SU-DHL-6 (cell line): ENCODE results near the gene NEGR1.

Experiments
- H2AFZ ChIP-seq: fragments of 200-600 bp; sonication (generic); 2 replicates; pipeline ENCODE4 v1.6.1; 2014; ENCODE audit warnings: low read depth, mild to moderate bottlenecking, moderate library complexity, mixed read lengths, antibody characterized with exemption, low read length; ENCODE audit not compliant: severe bottlenecking
- H3F3A ChIP-seq: fragments of 200-600 bp; shearing (Covaris generic); 2 replicates; pipeline ENCODE4 v1.6.0; 2016; ENCODE audit warnings: antibody characterized with exemption, mild to moderate bottlenecking; ENCODE audit not compliant: insufficient read depth
- H3K27ac ChIP-seq: fragments of 200-600 bp; sonication (generic); 2 replicates; pipeline ENCODE4 v1.5.1; 2016; ENCODE audit warnings: low read depth, mild to moderate bottlenecking, low read length, moderate library complexity, mixed read lengths
- H3K27me3 ChIP-seq: fragments of 200-600 bp; sonication (generic), shearing (Covaris generic); 2 replicates; pipeline ENCODE4 v1.6.0; 2014; ENCODE audit warnings: mild to moderate bottlenecking, low read length
- H3K36me3 ChIP-seq: fragments of 200-600 bp; sonication (generic); 2 replicates; pipeline ENCODE4 v1.6.1; 2014; ENCODE audit warnings: mild to moderate bottlenecking, low read length, mixed read lengths
- H3K4me2 ChIP-seq: fragments of 300-600, 200-600 bp; shearing (Covaris generic), sonication (generic); 2 replicates; pipeline ENCODE4 v1.6.0; 2014; ENCODE audit warnings: low read length, low read depth, mild to moderate bottlenecking; ENCODE audit not compliant: poor library complexity, severe bottlenecking
- H3K4me3 ChIP-seq: fragments of 200-600 bp; sonication (generic); 2 replicates; pipeline ENCODE4 v1.5.1; 2014; ENCODE audit warnings: antibody characterized with exemption, low read length, mild to moderate bottlenecking, mixed read lengths; ENCODE audit not compliant: insufficient read depth, poor library complexity, severe bottlenecking
- H3K79me2 ChIP-seq: fragments of 200-600 bp; sonication (generic); 2 replicates; pipeline ENCODE4 v1.6.1; 2014; ENCODE audit warnings: mild to moderate bottlenecking, low read length, moderate library complexity; ENCODE audit not compliant: insufficient read depth
- H3K9ac ChIP-seq: fragments of 200-600 bp; sonication (generic); 2 replicates; pipeline ENCODE4 v1.7.0; 2014; ENCODE audit warnings: mild to moderate bottlenecking, low read length
- H3K9me2 ChIP-seq: fragments of 200-600 bp; sonication (generic); replicated peaks from 2 replicates; pipeline ENCODE4 v1.6.1; 2014; ENCODE audit warnings: low read length; ENCODE audit not compliant: insufficient read depth
- H3K9me3 ChIP-seq: fragments of 200-600 bp; sonication (generic); 2 replicates; pipeline ENCODE4 v1.6.1; 2014; ENCODE audit warnings: low read length, mixed read lengths; ENCODE audit not compliant: insufficient read depth
- H4K20me1 ChIP-seq: fragments of 200-600 bp; sonication (generic); 2 replicates; pipeline ENCODE4 v1.6.1; 2014; ENCODE audit warnings: low read depth, mild to moderate bottlenecking, antibody characterized with exemption, low read length, moderate library complexity, mixed read lengths
- CTCF ChIP-seq: fragments of 200-600 bp; sonication (generic); IDR thresholded peaks from one replicate; pipeline ENCODE4 v1.5.1; 2017; ENCODE audit warnings: antibody characterized with exemption, mild to moderate bottlenecking, low read length, moderate library complexity; ENCODE audit not compliant: insufficient read depth, poor library complexity, severe bottlenecking
- EZH2phosphoT487 ChIP-seq: fragments of 200-600 bp; sonication (generic), shearing (Covaris generic); conservative IDR thresholded peaks from 2 replicates; pipeline ENCODE4 v1.6.1; 2018; ENCODE audit warnings: mild to moderate bottlenecking, antibody characterized with exemption, low read length, moderate library complexity, mixed read lengths

The NEGR1 gene

GRCh38 chr1:72101840-72102632, 180.3 kb downstream of the NEGR1 start:
- Histone ChIP-seq H3K36me3 (no peaks in the 10 kb centered on the region), H3K27ac (no peak overlapping the region), H2AFZ (no peak overlapping the region), H3K9me2 (no peaks in the 10 kb centered on the region), H3K4me2 (no peak overlapping the region), H3K27me3 (no peaks in the 10 kb centered on the region), H3K4me3 (no peak overlapping the region), H4K20me1 (no peaks in the 10 kb centered on the region), H3K9ac (no peak overlapping the region), H3F3A (no peaks in the 10 kb centered on the region), H3K9me3 (no peaks in the 10 kb centered on the region), H3K79me2 (no peaks in the 10 kb centered on the region)
- TF ChIP-seq EZH2phosphoT487 (no peak), CTCF (no peak)

- Histone ChIP-seq H3K9me2 (no peaks in the 10 kb centered on the region), H3K27me3 (no peaks in the 10 kb centered on the region), H3K27ac (no peak overlapping the region), H3K9me3 (no peaks in the 10 kb centered on the region), H3K36me3 (no peaks in the 10 kb centered on the region), H3K9ac (no peak overlapping the region), H3K4me3 (no peak overlapping the region), H3F3A (no peaks in the 10 kb centered on the region), H4K20me1 (no peaks in the 10 kb centered on the region), H3K4me2 (no peak overlapping the region), H2AFZ (no peak overlapping the region), H3K79me2 (no peaks in the 10 kb centered on the region)
- no peak for TF ChIP-seq EZH2phosphoT487
- TF ChIP-seq CTCF: no peak
These were observed 181.6 kb downstream of the NEGR1 start for GRCh38 chr1:72100771-72101170.

GRCh38 chr1:72097851-72098570, 184.3 kb downstream of the NEGR1 start:
- Histone ChIP-seq H3K27me3 (no peaks in the 10 kb centered on the region), H3K36me3 (no peaks in the 10 kb centered on the region), H2AFZ (no peak overlapping the region), H3K9me3 (no peaks in the 10 kb centered on the region), H3K27ac (no peak overlapping the region), H3K9ac (no peak overlapping the region), H3K4me3 (no peak overlapping the region), H3K9me2 (no peaks in the 10 kb centered on the region), H4K20me1 (no peaks in the 10 kb centered on the region), H3F3A (no peaks in the 10 kb centered on the region), H3K79me2 (no peaks in the 10 kb centered on the region), H3K4me2 (no peak overlapping the region)
- TF ChIP-seq CTCF (no peak), EZH2phosphoT487 (no peak)
